ENCODE measurements around the gene GPRC5D.

Gene GPRC5D

DNA sequence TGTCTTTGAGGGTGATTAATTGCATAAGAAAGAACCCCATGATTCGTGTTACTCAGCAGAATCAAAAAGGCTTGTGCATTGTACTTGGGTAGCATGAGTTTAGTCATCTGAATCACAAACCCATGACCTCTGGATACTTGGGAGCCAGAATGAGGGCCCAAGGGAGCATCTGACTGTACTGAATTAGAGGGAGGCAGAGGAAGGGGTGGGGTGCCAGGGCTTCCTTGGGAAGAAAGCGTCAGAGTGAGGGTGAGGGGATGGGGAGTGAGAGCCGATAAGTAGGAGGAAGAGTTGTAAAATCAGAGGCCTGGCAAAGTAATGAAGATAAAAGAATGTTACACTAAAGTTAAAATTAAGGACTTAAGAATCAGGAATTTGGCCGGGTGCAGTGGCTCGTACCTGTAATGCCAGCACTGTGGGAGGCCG, 29.8 kb downstream of the GPRC5D start (continued):
- no peak for TF ChIP-seq RARB (CRISPR knock-in tag; IDR thresholded peaks at IDR 0.05)
- no peak for TF ChIP-seq GLIS3 (CRISPR knock-in tag; IDR thresholded peaks at IDR 0.05)
- no peak for TF ChIP-seq SNAI2 (CRISPR knock-in tag; IDR thresholded peaks at IDR 0.05)
- no peak for TF ChIP-seq ARNTL (CRISPR knock-in tag; IDR thresholded peaks at IDR 0.05; ENCODE audit: borderline replicate concordance, low read depth)
- TF ChIP-seq, protein P1, sequence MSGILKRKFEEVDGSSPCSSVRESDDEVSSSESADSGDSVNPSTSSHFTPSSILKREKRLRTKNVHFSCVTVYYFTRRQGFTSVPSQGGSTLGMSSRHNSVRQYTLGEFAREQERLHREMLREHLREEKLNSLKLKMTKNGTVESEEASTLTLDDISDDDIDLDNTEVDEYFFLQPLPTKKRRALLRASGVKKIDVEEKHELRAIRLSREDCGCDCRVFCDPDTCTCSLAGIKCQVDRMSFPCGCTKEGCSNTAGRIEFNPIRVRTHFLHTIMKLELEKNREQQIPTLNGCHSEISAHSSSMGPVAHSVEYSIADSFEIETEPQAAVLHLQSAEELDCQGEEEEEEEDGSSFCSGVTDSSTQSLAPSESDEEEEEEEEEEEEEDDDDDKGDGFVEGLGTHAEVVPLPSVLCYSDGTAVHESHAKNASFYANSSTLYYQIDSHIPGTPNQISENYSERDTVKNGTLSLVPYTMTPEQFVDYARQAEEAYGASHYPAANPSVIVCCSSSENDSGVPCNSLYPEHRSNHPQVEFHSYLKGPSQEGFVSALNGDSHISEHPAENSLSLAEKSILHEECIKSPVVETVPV (CRISPR knock-in tag; IDR thresholded peaks at IDR 0.05) = no peak

DNA sequence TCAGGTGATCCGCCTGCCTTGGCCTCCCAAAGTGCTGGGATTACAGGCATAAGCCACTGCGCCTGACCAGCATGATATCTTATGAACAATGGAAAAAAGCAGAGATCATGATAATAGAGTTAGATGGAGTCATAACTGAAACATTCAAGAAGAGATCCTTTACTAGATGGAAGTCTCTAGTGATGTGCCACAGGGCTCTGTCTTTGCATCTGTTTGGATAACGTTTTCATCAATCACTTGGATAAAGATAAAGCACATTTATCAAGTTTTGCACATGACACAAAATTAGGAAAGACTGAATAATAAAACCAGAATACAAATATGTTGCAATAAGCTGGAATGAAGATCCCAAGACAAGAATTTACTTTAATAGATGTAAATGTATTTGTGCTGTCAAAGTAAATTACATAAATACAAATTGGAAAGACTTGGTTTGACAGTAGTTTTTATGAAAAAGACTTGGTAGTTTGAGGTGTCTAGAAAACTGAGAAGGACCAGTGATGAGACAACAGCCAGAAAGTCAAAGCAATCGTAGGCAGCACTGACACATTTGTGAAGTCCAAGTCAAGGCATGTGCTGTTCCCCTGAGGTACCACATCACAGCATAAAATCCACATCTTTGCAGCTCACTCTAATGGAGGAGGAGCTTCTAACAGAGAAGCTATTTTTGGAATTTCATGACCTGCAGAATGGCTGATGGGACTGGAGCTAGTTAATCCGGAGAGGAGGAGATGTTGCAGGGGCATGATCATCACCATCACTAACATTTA, 32.1 kb downstream of the GPRC5D start:
- TF ChIP-seq ESRRG (CRISPR knock-in tag; IDR thresholded peaks at IDR 0.05) (no peak), BACH2 (CRISPR knock-in tag; IDR thresholded peaks at IDR 0.05; ENCODE audit: borderline replicate concordance) (no peak), OSR1 (CRISPR knock-in tag; IDR thresholded peaks at IDR 0.05) (no peak), ZFP30 (CRISPR knock-in tag; IDR thresholded peaks at IDR 0.05) (no peak), ISL1 (CRISPR knock-in tag; IDR thresholded peaks at IDR 0.05) (0 out of 2 replicates have a peak, but pooled peaks have one; percentile 29), SNAI2 (CRISPR knock-in tag; IDR thresholded peaks at IDR 0.05) (no peak), ZNF8 (CRISPR knock-in tag; IDR thresholded peaks at IDR 0.05) (no peak)
- TF ChIP-seq, protein P1 (CRISPR knock-in tag; IDR thresholded peaks at IDR 0.05) = no peak
- TF ChIP-seq, protein P2, sequence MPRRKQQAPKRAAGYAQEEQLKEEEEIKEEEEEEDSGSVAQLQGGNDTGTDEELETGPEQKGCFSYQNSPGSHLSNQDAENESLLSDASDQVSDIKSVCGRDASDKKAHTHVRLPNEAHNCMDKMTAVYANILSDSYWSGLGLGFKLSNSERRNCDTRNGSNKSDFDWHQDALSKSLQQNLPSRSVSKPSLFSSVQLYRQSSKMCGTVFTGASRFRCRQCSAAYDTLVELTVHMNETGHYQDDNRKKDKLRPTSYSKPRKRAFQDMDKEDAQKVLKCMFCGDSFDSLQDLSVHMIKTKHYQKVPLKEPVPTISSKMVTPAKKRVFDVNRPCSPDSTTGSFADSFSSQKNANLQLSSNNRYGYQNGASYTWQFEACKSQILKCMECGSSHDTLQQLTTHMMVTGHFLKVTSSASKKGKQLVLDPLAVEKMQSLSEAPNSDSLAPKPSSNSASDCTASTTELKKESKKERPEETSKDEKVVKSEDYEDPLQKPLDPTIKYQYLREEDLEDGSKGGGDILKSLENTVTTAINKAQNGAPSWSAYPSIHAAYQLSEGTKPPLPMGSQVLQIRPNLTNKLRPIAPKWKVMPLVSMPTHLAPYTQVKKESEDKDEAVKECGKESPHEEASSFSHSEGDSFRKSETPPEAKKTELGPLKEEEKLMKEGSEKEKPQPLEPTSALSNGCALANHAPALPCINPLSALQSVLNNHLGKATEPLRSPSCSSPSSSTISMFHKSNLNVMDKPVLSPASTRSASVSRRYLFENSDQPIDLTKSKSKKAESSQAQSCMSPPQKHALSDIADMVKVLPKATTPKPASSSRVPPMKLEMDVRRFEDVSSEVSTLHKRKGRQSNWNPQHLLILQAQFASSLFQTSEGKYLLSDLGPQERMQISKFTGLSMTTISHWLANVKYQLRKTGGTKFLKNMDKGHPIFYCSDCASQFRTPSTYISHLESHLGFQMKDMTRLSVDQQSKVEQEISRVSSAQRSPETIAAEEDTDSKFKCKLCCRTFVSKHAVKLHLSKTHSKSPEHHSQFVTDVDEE (CRISPR knock-in tag; IDR thresholded peaks at IDR 0.05) = no peak
- no peak for ATAC-seq

DNA sequence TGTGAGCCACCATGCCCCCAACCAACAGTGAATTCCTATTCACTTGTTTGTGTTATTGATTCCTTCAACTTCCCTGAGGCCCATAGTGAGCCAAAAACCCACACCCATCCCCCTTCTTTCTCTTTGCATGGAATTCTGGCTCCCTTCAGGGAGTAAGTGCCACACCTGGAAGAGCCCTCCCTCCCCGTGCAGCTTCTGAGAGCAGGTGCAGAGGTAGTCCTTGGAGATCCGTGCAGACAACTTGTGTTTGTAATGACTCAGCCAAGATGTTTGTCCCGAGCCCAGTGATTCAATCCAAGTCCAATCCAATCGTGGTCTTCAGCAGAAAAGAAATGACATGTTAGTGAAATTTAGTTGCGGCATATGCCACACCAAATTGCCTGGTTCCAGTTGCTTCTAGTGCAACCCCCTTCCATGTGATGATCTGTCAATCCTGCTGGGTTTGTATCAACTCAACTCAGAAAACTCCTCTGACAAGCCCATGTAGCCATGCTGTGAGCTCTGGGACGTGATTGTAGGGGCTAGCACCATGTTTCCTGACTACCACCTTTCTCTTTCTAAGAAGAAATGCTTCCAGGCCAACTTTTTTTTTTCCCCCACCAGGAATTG, 33.1 kb downstream of the GPRC5D start:
- TF ChIP-seq, protein P3, sequence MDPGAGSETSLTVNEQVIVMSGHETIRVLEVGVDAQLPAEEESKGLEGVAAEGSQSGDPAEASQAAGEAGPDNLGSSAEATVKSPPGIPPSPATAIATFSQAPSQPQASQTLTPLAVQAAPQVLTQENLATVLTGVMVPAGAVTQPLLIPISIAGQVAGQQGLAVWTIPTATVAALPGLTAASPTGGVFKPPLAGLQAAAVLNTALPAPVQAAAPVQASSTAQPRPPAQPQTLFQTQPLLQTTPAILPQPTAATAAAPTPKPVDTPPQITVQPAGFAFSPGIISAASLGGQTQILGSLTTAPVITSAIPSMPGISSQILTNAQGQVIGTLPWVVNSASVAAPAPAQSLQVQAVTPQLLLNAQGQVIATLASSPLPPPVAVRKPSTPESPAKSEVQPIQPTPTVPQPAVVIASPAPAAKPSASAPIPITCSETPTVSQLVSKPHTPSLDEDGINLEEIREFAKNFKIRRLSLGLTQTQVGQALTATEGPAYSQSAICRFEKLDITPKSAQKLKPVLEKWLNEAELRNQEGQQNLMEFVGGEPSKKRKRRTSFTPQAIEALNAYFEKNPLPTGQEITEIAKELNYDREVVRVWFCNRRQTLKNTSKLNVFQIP (CRISPR knock-in tag; IDR thresholded peaks at IDR 0.05; ENCODE audit: borderline replicate concordance, low read depth) = no peak
- TF ChIP-seq BACH2 (CRISPR knock-in tag; IDR thresholded peaks at IDR 0.05; ENCODE audit: borderline replicate concordance) (no peak), TCF4 (CRISPR knock-in tag; IDR thresholded peaks at IDR 0.05; ENCODE audit: borderline replicate concordance) (no peak)
- no peak for ATAC-seq

DNA sequence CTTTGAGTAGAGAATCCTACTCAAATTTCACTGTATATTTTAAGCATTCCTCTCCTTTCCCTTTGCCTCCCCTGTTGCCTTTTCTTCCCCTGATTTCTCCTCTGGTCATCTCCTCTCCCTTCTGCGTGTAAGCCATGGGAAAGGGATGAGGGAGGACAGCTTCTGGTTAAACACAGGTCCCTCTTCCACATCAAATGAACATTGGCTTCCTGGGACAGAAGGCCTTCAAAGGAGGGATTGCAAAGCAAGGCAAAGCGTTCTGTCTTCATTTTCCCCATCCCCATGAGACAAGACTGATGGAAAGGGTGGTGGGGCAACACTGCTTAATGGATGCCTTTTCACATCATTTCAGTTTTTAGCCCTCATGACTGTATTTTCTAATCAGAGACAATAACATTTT, 34.5 kb downstream of the GPRC5D start:
- no peak for ATAC-seq
- TF ChIP-seq, protein P2 (CRISPR knock-in tag; IDR thresholded peaks at IDR 0.05) = no peak
- TF ChIP-seq ISL1 (CRISPR knock-in tag; IDR thresholded peaks at IDR 0.05) (no peak), ARNTL (CRISPR knock-in tag; IDR thresholded peaks at IDR 0.05; ENCODE audit: borderline replicate concordance, low read depth) (no peak), ZNF70 (CRISPR knock-in tag; IDR thresholded peaks at IDR 0.05) (no peak), ZFP3 (CRISPR knock-in tag; IDR thresholded peaks at IDR 0.05) (no peak), ZNF565 (CRISPR knock-in tag; conservative IDR thresholded peaks at IDR 0.05; ENCODE audit: low read depth) (no peak), ESRRG (CRISPR knock-in tag; IDR thresholded peaks at IDR 0.05) (no peak), OSR1 (CRISPR knock-in tag; IDR thresholded peaks at IDR 0.05) (no peak), GLIS3 (CRISPR knock-in tag; IDR thresholded peaks at IDR 0.05) (no peak), ZNF8 (CRISPR knock-in tag; IDR thresholded peaks at IDR 0.05) (no peak)
- TF ChIP-seq, protein P4, sequence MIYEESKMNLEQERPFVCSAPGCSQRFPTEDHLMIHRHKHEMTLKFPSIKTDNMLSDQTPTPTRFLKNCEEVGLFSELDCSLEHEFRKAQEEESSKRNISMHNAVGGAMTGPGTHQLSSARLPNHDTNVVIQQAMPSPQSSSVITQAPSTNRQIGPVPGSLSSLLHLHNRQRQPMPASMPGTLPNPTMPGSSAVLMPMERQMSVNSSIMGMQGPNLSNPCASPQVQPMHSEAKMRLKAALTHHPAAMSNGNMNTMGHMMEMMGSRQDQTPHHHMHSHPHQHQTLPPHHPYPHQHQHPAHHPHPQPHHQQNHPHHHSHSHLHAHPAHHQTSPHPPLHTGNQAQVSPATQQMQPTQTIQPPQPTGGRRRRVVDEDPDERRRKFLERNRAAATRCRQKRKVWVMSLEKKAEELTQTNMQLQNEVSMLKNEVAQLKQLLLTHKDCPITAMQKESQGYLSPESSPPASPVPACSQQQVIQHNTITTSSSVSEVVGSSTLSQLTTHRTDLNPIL (CRISPR knock-in tag; IDR thresholded peaks at IDR 0.05; ENCODE audit: low read depth) = no peak
- TF ChIP-seq, protein P3 (CRISPR knock-in tag; IDR thresholded peaks at IDR 0.05; ENCODE audit: borderline replicate concordance, low read depth) = no peak
